Adrenal gland (tissue), 5 donors: ENCODE results near the gene RNF41.

Experiments used
- CTCF ChIP-seq, 6 experiments: fragments of 450-650 bp in 4 of 6; fragments of 200-600 bp in 2 of 6; sonication (generic) in 1 of 6; IDR thresholded peaks; 1 replicate in 5 of 6; 2 replicates in 1 of 6; pipeline versions ENCODE4 v1.5.1 to v1.8.0; 2016 to 2021; ENCODE audit warnings: antibody characterized with exemption in 6 of 6, mild to moderate bottlenecking in 2 of 6, moderate library complexity in 1 of 6
- POLR2A ChIP-seq, 2 donors: fragments of 450-650 bp; IDR thresholded peaks; one replicate each; pipeline ENCODE4 v1.6.1; 2017; ENCODE audit warnings: antibody characterized with exemption in 2 of 2, mild to moderate bottlenecking in 2 of 2, moderate library complexity in 1 of 2
- donor health status: DM: no; HTN: no; CAD: no.

- no peak for TF ChIP-seq CTCF (IDR thresholded peaks at IDR 0.05)
- no peak for TF ChIP-seq POLR2A (IDR thresholded peaks at IDR 0.05)
Observed at GRCh38 chr12:56198836-56199235, 22.9 kb downstream of the RNF41 start.
